Measurements from ENCODE around the gene DNAJC5G.
"Not testable (repeated sequence)": the region's sequence is repeated elsewhere in the genome, so short reads cannot be mapped to it uniquely, and the experiment has no call there.

The DNAJC5G gene

GRCh38 chr2:27282892-27283291 lies 7.7 kb downstream of the DNAJC5G start:
- no peak for DNase-seq

DNA sequence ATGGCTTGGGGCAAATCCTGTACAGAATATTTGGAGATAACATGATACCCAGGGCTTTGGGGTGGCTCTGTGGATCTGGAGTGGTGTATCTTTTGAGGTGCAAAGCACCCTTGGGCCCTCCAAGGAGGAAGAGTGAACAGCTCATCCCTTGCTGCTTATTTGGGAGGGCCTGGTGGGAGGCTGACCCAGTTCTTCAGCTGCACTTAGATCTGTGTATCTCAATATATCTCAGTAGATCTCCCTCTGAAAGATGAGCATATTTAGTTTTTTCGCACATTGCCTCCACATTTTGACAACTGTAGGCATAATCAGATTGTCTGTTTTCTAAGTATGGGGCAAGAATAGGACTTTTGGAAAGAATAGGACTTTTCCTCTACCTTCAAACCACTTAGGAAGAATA lies 9.8 kb downstream of the DNAJC5G start:
- no peak for DNase-seq

DNA sequence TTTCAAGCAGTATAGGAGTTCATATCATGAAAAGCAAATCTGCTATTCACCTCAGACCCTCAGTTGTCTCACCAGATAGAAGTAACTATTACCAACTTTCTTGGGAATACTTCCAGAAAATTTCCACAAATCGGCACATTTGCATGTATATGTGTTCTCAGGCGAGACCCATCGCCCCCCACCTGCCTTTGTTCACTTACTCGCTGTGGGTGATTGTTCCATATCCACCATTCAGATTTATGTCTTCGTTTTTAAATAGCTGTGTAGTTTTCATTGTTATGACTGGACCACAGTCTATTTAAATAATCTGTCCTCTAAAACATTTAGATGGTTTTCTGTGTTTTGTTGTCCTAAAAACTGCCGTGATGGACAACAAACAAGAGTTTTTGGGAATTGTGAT lies 10.2 kb downstream of the DNAJC5G start:
- DNase-seq, result no peak

GRCh38 chr2:27288610-27289009 lies 13.4 kb downstream of the DNAJC5G start:
- DNase-seq, result no peak

GRCh38 chr2:27290549-27290948 lies 15.3 kb downstream of the DNAJC5G start:
- no peak for DNase-seq

- DNase-seq, result no peak
Measured at GRCh38 chr2:27291865-27292264, 16.6 kb downstream of the DNAJC5G start.

DNA sequence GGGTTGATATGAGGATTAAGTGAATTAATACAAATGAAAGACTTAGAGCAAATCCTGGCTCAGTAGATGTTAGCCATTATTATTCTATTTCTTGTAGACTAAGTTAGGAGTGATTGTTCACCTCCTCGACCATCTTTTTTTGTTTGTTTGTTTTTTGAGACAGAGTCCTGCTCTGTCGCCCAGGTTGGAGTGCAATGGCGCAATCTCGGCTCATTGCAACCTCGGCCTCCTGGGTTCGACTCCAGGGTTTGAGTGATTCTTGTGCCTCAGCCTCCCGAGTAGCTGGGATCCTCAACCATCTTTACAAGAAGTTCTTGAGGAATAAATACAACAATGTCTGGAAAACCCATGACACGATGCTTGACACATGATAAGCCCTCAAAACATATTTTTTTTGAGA lies 19.7 kb downstream of the DNAJC5G start:
- DNase-seq, result no peak

DNA sequence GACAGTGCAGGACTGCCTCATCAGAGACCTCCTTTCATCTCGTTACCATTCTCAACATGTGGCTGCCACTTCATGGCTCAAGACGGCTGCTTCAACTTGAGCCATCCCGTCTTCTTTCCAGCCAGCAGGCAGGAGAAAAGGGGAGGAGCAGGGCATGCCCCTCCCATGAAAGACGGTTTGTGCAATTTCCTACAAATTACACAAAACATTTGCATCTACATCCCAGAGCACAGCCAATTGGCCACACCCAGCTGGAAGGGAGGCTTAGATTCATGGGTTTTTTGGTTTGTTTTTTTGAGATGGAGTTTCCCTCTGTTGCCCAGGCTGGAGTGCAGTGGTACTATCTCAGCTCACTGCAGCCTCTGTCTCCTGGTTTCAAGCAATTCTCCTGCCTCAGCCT lies 21.2 kb downstream of the DNAJC5G start:
- DNase-seq, result no peak

DNA sequence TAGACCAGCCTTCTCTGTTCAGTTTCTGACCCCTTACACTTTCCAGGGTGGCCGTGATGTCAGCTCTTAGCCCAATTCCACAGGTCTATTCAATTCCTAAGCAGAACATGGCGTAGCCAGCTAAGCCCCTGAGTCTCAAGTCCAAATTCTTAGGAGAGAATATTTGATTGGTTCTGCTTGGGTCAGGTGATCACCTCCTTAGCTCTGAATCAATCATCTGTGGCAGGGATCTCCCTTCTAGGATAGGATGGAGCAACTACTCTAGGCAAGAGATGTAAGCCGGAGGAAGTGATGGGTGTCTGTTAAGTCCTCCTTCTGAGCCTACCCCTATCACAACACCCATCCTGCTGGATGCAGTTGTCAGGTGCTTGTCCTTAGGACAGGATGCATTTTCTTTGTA lies 22.0 kb downstream of the DNAJC5G start:
- DNase-seq, result no peak

- no peak for DNase-seq
Measured at GRCh38 chr2:27298391-27299080, 23.3 kb downstream of the DNAJC5G start.

GRCh38 chr2:27300606-27301005 lies 25.4 kb downstream of the DNAJC5G start:
- not testable (repeated sequence) for DNase-seq

DNA sequence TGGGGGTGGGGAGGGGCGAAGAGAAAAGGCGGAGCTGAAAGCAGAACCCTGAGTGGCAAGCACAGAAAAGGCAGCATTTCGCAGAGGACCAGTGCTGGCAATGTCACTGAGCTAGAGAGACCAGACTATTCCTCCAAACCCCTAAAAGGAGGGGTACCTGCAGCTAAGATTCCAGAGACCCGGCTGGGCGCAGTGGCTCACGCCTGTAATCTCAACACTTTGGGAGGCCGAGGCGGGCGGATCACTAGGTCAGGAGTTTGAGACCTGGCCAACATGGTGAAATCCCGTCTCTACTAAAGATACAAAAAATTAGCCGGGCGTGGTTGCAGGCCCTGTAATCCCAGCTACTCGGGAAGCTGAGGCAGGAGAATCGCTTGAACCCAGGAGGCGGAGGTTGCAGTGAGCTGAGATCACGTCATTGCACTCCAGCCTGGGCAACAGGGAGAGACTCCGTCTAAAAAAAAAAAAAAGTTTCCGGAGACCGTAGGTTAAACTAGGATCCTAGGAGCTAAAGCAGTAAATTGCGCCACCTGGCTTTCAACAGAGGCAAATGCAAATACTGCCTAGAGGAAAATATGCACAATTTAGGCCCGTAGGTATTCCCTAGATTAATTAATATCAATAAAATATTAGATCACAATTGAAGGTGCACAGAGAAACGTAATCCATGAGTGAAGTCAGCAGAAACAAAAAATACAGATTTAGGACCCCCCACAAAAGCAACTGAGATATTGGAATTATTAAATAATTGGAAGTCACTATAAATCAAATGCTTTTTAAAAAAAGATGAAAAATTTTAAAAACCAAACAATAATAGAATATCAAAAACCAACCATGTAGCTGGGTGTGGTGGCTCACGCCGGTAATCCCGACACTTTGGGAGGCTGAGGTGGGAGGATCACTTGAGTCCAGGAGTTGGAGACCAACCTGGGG lies 28.1 kb downstream of the DNAJC5G start:
- peak; percentile 63 for DNase-seq

DNA sequence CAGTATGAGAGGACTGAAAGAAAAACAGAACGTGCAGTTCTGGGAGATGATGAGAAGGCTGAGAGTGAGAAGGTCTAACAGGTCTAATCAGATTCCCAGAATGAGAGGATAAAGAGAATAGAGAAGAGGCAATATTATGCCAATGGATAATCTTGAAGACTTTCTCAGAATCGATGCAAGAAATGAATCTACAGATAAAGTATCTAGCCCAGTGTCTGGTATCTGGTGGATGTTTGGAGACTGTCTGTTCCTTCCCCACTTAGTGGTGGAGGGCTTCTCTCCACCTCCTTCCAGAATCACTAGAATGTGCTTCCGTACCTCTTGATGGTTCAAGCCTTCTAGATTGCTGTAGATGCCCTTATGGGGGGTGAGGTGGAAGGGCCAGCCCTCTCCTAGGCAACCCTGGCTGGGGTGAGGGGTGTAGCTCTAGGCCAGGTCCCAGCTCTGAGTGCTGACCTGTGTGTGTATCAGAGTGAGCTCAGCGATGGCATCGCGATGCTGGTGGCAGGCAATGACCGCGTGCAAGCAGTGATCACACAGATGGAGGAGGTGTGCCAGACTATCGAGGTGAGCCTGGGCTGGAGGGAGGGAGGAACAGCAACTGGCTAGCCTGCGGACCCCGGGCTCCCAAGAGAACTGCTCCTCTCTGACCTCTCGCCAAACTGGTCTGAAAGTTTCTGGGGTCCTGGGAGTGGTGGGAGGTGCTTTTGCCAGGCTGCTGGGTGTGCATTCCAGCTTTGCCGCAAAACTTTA lies 29.4 kb downstream of the DNAJC5G start:
- DNase-seq, result no peak

DNA sequence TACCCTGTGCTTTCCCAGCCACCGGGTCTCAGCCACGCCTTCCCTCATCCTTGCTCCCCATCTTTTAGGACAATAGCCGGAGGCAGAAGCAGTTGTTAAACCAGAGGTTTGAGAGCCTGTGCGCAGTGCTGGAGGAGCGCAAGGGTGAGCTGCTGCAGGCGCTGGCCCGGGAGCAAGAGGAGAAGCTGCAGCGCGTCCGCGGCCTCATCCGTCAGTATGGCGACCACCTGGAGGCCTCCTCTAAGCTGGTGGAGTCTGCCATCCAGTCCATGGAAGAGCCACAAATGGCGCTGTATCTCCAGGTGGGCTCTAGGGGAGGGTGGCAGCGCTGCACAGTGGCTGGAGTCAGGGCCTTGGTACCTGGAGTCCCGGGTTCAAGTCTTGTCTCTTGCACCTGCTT lies 30.3 kb downstream of the DNAJC5G start:
- no peak for DNase-seq

DNA sequence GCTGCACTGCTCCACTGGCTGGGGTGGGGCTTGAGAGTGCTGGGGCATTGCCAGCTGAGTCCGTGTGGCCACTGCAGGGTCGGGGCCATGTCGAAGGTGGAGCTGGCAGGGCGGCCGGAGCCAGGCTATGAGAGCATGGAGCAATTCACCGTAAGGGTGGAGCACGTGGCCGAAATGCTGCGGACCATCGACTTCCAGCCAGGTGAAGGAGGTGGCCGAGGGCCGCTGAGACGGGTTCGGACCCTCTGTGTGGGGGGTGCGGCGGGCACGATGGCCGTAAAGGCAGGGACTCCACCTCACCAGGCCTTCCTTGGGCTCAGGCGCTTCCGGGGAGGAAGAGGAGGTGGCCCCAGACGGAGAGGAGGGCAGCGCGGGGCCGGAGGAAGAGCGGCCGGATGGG lies 30.9 kb downstream of the DNAJC5G start:
- no peak for DNase-seq

DNA sequence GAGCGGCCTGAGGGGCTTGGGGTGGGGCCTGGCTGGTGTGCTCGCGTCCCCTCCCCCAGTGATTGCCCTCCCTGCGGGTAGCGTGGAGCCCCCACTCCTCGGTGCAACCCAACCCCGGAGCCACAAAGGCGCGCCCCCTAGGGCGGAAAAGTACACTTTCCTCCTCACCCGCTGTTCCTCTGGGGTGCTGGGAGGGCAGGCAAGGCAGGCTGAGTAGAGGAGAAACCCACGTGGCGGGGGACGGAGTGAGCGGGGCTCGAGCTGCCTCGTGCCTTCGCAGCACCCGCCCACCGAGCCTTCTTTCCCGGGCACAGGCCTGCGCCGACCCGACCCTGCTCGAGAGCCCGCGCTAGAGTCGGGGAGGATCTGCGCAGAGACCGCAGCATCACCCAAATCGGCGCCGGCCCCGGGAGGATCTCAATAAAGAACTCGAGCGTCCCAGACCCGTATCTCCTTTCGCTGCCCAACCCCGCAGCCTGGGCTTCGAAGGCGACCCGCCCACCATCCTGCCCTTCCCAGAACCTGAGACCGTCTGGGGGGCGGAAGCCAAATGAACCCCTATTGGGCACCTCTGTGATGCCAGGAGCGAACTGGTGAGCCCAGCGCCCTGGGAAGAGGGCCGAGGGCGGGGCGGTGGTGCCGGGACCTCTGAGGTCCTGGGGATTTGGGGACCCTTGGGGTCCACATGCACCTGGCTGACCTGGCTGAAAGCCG lies 31.5 kb downstream of the DNAJC5G start:
- peak; percentile 30 for DNase-seq

GRCh38 chr2:27307287-27307544 lies 32.0 kb downstream of the DNAJC5G start:
- DNase-seq, result no peak

DNA sequence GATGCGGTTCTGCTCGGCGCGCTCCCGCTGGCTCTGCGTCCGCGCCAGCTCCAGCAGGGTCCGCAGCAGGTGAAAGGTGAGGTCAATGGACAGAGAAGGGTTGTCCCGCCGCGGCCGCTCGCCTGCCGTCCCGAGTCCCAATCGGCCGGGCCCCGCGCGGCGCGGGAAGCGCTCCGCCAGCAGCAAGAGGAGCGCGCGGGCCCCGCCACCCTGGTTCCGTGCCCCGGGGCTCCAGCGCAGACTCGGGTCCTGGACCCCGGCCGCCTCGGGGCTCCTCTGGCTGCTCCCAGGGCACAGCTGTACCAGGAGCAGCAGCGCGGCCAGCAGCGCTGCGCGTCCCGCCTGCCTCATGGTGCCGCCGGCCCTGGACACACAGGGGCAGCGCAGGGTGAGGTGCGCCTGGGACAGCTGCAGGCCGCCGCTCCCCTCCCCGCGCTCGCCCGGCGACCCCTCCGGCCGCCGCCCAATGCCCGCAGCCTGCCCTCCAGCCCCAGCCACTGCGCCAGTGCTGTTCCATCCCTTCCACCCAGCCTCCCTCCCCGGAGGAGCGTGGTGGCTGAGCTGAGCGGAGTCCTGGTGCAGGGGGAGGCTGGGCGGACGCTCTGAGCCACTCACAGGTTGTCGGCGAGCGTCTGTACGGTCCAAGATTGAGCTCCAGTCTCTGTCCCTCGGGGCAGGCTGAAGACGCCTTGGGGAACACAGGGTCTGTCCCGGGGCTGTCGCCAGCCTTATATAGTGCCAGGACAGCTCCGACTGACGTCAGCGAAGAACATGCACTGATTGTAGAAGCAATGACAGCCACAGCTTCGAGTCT lies 32.5 kb downstream of the DNAJC5G start:
- DNase-seq, result no peak

DNA sequence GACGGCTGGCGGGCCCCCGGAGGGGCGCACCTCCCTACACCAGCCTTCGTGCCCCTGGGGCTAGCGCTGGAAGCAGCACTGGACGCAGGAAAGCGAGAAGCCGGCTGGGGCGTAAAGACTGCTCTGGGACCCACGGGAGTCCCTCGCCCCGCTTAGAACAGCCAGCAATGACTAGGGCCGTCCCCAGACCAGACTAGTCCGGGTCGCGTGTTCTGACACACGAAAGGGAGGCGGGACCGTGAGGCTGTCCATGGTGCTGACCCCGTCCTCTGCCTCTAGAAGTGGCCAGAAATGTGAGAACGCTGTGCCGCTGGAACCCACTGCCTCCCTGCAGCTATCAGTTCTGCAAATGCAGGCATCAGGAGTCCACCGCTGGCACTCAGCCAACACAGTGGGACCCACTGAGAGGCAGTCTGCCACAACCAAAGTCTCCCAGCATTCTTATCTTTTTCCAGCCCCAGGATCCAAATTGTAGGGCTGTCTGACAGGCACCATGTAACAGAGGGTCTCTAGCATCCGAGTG lies 33.2 kb downstream of the DNAJC5G start, which contains the start of gene UCN:
UCN (minus strand) TSS at position 87 of the 523 bp plus-strand sequence. CDS start 550 bp downstream, outside the sequence.
- no peak for DNase-seq

GRCh38 chr2:27309651-27310050 lies 34.4 kb downstream of the DNAJC5G start:
- DNase-seq, result no peak

GRCh38 chr2:27312152-27312551 lies 36.9 kb downstream of the DNAJC5G start:
- DNase-seq, result no peak

Measured in CD4-positive, alpha-beta T cell treated with Interleukin-6 for 4 hours (primary cell).